Measurements from ENCODE around the gene ZBTB45.
A peak's percentile ranks its signal among the peaks of the same experiment; 100 is the strongest.
"Not testable (repeated sequence)": the region's sequence is repeated elsewhere in the genome, so short reads cannot be mapped to it uniquely, and the experiment has no call there.

The ZBTB45 gene

GRCh38 chr19:58510084-58510862 lies 9.3 kb downstream of the ZBTB45 start:
- no peak for DNase-seq (ENCODE audit: low read depth)

GRCh38 chr19:58509731-58510083 lies 9.9 kb downstream of the ZBTB45 start:
- no peak for DNase-seq (ENCODE audit: low read depth)

GRCh38 chr19:58507602-58508223 lies 11.9 kb downstream of the ZBTB45 start:
- DNase-seq (ENCODE audit: low read depth), result not testable (repeated sequence)

- no peak for DNase-seq (ENCODE audit: low read depth)
Measured at GRCh38 chr19:58500242-58500641, 19.4 kb downstream of the ZBTB45 start.

- peak; percentile 82 for DNase-seq (ENCODE audit: low read depth)
Measured at GRCh38 chr19:58499021-58499927, 20.3 kb downstream of the ZBTB45 start.

- no peak for DNase-seq (ENCODE audit: low read depth)
Measured at GRCh38 chr19:58498316-58499020, 21.1 kb downstream of the ZBTB45 start.

GRCh38 chr19:58497634-58498170 lies 21.9 kb downstream of the ZBTB45 start:
- no peak for DNase-seq (ENCODE audit: low read depth)

- no peak for DNase-seq (ENCODE audit: low read depth)
Measured at GRCh38 chr19:58492265-58492664, 27.3 kb downstream of the ZBTB45 start.

- no peak for DNase-seq (ENCODE audit: low read depth)
Measured at GRCh38 chr19:58491393-58491792, 28.2 kb downstream of the ZBTB45 start.

GRCh38 chr19:58484349-58484748 lies 35.3 kb downstream of the ZBTB45 start:
- DNase-seq (ENCODE audit: low read depth), result not testable (repeated sequence)

GRCh38 chr19:58483776-58484175 lies 35.8 kb downstream of the ZBTB45 start:
- no peak for DNase-seq (ENCODE audit: low read depth)

- no peak for DNase-seq (ENCODE audit: low read depth)
Measured at GRCh38 chr19:58482372-58482771, 37.2 kb downstream of the ZBTB45 start.

- no peak for DNase-seq (ENCODE audit: low read depth)
Measured at GRCh38 chr19:58480831-58481230, 38.8 kb downstream of the ZBTB45 start.

GRCh38 chr19:58480481-58480830 lies 39.2 kb downstream of the ZBTB45 start:
- no peak for DNase-seq (ENCODE audit: low read depth)

GRCh38 chr19:58479736-58480480 lies 39.7 kb downstream of the ZBTB45 start:
- DNase-seq (ENCODE audit: low read depth), result no peak

- no peak for DNase-seq (ENCODE audit: low read depth)
Measured at GRCh38 chr19:58479303-58479702, 40.3 kb downstream of the ZBTB45 start.

- no peak for DNase-seq (ENCODE audit: low read depth)
Measured at GRCh38 chr19:58477871-58478270, 41.7 kb downstream of the ZBTB45 start.

GRCh38 chr19:58477130-58477529 lies 42.5 kb downstream of the ZBTB45 start:
- DNase-seq (ENCODE audit: low read depth), result no peak

- DNase-seq (ENCODE audit: low read depth), result no peak
Measured at GRCh38 chr19:58476498-58477015, 43.1 kb downstream of the ZBTB45 start.

GRCh38 chr19:58475714-58476497 lies 43.7 kb downstream of the ZBTB45 start, which contains the start of gene ZNF446:
ZNF446 (plus strand) TSS chr19:58476352; CDS start chr19:58477219, 867 bp downstream.
- DNase-seq (ENCODE audit: low read depth), result peak; percentile 92

All from activated T-helper 1 cell treated with Interleukin-2 at 50 U/mL for 16 hours (primary cell).